ENCODE data around the gene SMYD3.

DNA sequence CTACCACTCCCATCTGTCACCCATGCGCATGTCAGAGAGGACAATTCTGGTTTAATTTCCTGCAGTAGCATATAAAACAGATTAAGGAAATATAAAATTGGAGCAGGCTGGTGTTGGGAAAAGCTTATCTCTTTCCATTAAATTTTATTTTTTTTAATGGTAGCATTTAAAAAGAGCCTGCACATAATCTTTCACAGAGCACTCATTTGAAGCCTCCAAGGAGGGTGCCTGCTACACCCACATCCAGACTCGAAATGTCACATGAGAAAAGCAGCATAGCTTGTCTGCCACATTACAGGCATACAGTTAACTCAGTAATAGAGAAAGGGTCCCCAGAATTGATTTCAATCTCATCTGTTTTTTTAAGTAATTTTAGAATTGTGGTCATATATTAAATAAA, 753.3 kb downstream of the SMYD3 start:
- TF ChIP-seq, protein P1, sequence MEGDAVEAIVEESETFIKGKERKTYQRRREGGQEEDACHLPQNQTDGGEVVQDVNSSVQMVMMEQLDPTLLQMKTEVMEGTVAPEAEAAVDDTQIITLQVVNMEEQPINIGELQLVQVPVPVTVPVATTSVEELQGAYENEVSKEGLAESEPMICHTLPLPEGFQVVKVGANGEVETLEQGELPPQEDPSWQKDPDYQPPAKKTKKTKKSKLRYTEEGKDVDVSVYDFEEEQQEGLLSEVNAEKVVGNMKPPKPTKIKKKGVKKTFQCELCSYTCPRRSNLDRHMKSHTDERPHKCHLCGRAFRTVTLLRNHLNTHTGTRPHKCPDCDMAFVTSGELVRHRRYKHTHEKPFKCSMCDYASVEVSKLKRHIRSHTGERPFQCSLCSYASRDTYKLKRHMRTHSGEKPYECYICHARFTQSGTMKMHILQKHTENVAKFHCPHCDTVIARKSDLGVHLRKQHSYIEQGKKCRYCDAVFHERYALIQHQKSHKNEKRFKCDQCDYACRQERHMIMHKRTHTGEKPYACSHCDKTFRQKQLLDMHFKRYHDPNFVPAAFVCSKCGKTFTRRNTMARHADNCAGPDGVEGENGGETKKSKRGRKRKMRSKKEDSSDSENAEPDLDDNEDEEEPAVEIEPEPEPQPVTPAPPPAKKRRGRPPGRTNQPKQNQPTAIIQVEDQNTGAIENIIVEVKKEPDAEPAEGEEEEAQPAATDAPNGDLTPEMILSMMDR (IDR thresholded peaks at IDR 0.05): no peak
- TF ChIP-seq POLR2A (IDR thresholded peaks at IDR 0.05) (no peak), EP300 (IDR thresholded peaks at IDR 0.05) (no peak)
